Measurements from ENCODE around the gene HBG1.

HBG1 gene

DNA sequence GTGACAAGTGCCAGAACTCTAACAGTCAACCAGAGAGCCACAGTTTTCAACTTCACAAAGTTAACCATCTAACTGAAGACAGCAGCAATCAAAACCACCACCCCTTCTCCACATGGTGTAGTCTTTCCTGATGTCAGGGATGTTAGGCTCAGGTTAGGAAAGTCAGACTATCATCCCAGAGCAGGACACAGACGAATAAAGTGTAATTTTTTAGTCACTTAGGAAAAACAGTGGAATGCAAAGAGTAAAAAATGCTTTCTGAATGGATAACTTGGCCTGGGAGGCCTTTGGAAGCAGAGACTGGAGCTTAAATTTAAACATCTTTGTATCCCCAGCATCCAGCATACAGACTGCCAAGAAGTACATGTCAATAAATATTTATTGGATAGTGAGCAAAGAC lies 36.7 kb upstream of the HBG1 start:
- FAIRE-seq (no peak), DNase-seq (ENCODE audit: insufficient read length) (no peak)
- TF ChIP-seq POLR2AphosphoS5 (IDR thresholded peaks at IDR 0.05; ENCODE audit: low read depth, low read length): no peak
- TF ChIP-seq POLR2A (IDR thresholded peaks at IDR 0.05; ENCODE audit: low read depth, low read length): no peak
- TF ChIP-seq TAF1 (IDR thresholded peaks at IDR 0.05; ENCODE audit: borderline replicate concordance, low read depth, low read length): no peak

DNA sequence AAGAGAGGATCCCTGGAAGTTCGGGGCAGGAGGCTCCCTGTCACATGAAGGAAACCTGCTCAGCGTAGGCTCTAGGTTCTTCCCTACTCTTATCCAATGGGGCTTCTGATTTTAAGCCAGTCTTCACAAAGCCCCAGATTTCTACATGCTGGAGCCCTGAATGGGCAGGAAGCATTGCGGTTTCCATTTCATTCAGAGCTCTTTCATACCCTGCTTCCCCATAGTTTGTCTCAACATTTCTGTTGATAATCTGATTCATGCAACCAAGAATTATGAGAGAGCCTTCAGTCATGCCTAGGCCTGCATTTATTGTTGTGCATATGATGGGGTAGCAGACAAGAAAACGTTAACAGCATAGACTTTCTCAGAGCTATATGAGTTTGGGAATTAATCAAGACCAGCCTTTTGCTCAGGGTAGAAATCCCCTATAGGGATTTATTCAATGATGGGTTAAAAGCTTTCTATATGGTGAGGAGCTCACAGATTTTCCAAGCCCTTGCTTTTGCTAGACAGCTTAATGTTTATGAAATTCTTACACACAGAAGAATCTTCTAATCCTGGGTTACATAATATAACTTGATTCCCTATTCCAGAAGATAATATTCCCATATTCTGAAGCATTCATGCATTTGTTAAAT lies 36.2 kb upstream of the HBG1 start:
- DNase-seq (ENCODE audit: insufficient read length): no peak
- no peak for FAIRE-seq
- TF ChIP-seq POLR2A (IDR thresholded peaks at IDR 0.05; ENCODE audit: low read depth, low read length) (no peak), TAF1 (IDR thresholded peaks at IDR 0.05; ENCODE audit: borderline replicate concordance, low read depth, low read length) (no peak), POLR2AphosphoS5 (IDR thresholded peaks at IDR 0.05; ENCODE audit: low read depth, low read length) (no peak)

DNA sequence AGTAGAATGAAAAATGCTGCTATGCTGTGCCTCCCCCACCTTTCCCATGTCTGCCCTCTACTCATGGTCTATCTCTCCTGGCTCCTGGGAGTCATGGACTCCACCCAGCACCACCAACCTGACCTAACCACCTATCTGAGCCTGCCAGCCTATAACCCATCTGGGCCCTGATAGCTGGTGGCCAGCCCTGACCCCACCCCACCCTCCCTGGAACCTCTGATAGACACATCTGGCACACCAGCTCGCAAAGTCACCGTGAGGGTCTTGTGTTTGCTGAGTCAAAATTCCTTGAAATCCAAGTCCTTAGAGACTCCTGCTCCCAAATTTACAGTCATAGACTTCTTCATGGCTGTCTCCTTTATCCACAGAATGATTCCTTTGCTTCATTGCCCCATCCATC lies 35.0 kb upstream of the HBG1 start:
- TF ChIP-seq POLR2AphosphoS5 (IDR thresholded peaks at IDR 0.05; ENCODE audit: low read depth, low read length) (no peak), TAF1 (IDR thresholded peaks at IDR 0.05; ENCODE audit: borderline replicate concordance, low read depth, low read length) (no peak), POLR2A (IDR thresholded peaks at IDR 0.05; ENCODE audit: low read depth, low read length) (no peak)
- no peak for FAIRE-seq
- no peak for DNase-seq (ENCODE audit: insufficient read length)

DNA sequence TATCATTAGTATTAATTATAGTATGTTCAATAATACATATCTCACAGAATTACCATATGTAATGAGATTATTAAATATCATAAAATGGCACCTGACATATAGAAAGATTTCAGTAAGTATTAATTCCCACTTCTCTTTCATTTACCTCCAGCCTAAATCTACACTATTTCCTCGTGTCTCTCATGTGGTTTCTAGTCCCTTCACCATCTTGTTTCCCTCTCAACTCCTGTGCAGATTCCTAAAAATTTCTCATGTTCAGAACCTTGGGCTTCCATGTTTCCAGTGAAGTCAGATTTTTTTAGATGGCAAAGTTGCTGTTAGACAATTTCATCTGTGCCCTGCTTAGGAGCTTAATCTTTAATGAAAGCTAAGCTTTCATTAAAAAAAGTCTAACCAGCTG lies 34.2 kb upstream of the HBG1 start:
- FAIRE-seq: no peak
- DNase-seq (ENCODE audit: insufficient read length): no peak
- TF ChIP-seq POLR2AphosphoS5 (IDR thresholded peaks at IDR 0.05; ENCODE audit: low read depth, low read length) (no peak), POLR2A (IDR thresholded peaks at IDR 0.05; ENCODE audit: low read depth, low read length) (no peak), TAF1 (IDR thresholded peaks at IDR 0.05; ENCODE audit: borderline replicate concordance, low read depth, low read length) (no peak)

DNA sequence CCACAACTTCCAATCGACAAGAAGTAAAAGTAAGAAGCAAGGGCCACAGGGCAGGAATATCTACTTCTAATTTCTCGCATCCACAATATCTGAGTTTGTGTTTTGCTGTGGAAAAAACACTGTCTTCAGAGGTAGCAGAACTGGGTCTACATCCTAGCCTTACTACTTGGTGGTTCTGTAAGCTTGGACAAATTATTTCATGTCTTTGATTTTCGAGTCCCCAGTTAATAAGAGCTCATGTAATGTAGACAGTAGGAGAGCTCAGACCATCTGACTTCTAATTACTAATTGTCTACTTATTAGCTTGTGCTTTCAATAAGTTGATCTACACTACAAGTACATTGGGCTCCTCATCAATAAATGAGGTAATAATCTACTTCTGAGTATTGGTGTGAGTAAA lies 33.4 kb upstream of the HBG1 start:
- DNase-seq (ENCODE audit: insufficient read length): no peak
- FAIRE-seq: no peak
- TF ChIP-seq POLR2AphosphoS5 (IDR thresholded peaks at IDR 0.05; ENCODE audit: low read depth, low read length) (no peak), POLR2A (IDR thresholded peaks at IDR 0.05; ENCODE audit: low read depth, low read length) (no peak), TAF1 (IDR thresholded peaks at IDR 0.05; ENCODE audit: borderline replicate concordance, low read depth, low read length) (no peak)

DNA sequence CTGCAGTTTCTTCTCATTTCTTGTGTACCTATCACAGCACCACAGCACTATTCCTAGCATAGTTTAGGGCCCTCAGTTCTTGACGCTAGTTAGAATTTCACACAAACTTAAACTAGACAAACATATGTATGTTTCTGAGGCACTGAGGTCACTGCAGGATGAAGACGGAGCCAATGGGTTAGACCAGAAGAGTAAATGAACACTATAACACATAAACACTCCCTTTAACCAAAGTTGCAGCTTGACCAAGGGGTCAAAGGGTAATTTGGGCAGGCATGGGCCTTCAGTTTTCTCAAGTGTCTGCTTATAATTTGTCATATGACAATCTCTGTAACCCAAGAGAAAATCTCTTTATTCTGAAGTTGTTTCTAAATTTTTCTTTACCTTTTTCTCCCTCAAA lies 33.0 kb upstream of the HBG1 start:
- no peak for TF ChIP-seq POLR2A (IDR thresholded peaks at IDR 0.05; ENCODE audit: low read depth, low read length)
- TF ChIP-seq POLR2AphosphoS5 (IDR thresholded peaks at IDR 0.05; ENCODE audit: low read depth, low read length): no peak
- no peak for TF ChIP-seq TAF1 (IDR thresholded peaks at IDR 0.05; ENCODE audit: borderline replicate concordance, low read depth, low read length)
- FAIRE-seq (no peak), DNase-seq (ENCODE audit: insufficient read length) (no peak)

DNA sequence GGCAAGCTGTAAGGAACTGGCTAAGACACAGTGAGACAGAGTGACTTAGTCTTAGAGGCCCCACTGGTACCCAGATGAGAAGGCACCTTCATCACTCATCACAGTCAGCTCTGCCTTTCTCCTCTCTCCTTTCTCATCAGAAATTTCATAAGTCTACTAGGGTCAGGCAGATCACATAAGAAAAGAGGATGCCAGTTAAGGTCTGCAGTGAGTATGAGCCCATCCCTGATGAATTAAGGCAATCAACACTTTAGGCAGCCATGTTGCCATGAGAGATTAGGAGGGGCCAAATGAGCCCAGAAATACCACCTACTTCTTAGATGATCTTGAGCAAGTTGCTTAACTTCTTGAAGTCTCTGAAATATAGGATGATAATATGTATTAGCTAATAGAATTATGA lies 31.9 kb upstream of the HBG1 start:
- FAIRE-seq: no peak
- TF ChIP-seq TAF1 (IDR thresholded peaks at IDR 0.05; ENCODE audit: borderline replicate concordance, low read depth, low read length) (no peak), POLR2A (IDR thresholded peaks at IDR 0.05; ENCODE audit: low read depth, low read length) (no peak), POLR2AphosphoS5 (IDR thresholded peaks at IDR 0.05; ENCODE audit: low read depth, low read length) (no peak)
- no peak for DNase-seq (ENCODE audit: insufficient read length)

DNA sequence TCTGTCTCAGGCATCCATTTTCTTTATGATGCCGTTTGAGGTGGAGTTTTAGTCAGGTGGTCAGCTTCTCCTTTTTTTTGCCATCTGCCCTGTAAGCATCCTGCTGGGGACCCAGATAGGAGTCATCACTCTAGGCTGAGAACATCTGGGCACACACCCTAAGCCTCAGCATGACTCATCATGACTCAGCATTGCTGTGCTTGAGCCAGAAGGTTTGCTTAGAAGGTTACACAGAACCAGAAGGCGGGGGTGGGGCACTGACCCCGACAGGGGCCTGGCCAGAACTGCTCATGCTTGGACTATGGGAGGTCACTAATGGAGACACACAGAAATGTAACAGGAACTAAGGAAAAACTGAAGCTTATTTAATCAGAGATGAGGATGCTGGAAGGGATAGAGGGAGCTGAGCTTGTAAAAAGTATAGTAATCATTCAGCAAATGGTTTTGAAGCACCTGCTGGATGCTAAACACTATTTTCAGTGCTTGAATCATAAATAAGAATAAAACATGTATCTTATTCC lies 31.0 kb upstream of the HBG1 start:
- DNase-seq (ENCODE audit: insufficient read length) (peak; percentile 5), FAIRE-seq (peak; percentile 14)
- TF ChIP-seq POLR2AphosphoS5 (IDR thresholded peaks at IDR 0.05; ENCODE audit: low read depth, low read length) (no peak), TAF1 (IDR thresholded peaks at IDR 0.05; ENCODE audit: borderline replicate concordance, low read depth, low read length) (no peak), POLR2A (IDR thresholded peaks at IDR 0.05; ENCODE audit: low read depth, low read length) (no peak)

DNA sequence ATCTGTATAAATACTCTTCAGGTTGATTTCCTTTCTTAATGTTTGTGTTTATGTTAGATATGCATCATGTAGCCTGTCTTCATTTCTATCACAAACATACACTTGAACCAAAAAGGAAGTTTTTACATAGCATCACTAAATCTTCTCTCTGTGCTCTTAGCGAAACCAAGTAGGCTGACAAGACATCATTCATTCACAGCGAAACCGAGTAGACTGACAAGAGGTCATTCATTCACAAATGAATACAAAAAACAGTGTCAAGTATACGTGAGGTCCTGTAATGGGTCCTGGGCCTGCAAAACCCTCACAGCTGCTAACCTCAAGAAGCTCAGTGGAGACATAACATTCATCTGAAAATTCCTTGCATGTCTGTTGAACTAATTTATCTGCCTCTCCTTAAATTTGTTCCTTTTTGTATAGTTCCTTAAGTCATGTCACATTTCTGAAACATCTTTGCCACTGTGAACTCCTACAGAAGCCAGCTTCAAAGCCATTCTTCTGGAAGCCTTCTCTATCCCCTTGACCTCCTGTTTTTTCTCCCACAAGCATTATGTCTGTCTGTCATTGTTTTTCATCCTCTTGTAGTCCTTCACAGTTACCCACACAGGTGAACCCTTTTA lies 29.9 kb upstream of the HBG1 start:
- no peak for DNase-seq (ENCODE audit: insufficient read length)
- FAIRE-seq: peak; percentile 81
- TF ChIP-seq TAF1 (IDR thresholded peaks at IDR 0.05; ENCODE audit: borderline replicate concordance, low read depth, low read length): no peak
- TF ChIP-seq POLR2A (IDR thresholded peaks at IDR 0.05; ENCODE audit: low read depth, low read length): no peak
- no peak for TF ChIP-seq POLR2AphosphoS5 (IDR thresholded peaks at IDR 0.05; ENCODE audit: low read depth, low read length)

DNA sequence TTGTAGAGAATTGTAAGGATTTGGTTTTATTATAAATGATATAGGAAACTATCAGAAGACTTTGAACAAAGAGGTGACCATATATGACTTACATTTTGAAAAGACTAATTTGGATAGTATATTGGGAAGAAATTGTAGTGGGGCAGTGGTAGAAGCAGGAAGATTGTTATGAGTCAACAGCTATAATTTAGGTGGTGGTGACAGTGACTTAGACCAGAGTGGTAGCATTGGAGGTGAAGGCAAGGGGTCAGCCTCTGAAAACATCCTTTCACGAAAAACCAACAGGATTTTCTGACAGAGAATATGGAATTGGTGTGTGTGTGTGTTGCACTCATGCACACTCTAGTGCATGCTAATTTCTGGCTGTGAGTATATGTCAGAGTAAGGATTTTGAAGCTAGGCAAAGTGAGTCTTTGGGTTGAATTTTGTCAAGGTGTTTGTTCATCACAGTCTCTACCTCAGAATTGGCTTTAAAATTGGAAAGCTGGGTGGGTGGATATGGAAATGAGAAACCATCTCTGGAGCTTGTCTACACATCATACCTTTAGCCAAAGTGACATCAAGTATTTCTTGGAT lies 28.2 kb upstream of the HBG1 start:
- DNase-seq (ENCODE audit: insufficient read length): no peak
- peak; percentile 71 for FAIRE-seq
- TF ChIP-seq POLR2A (IDR thresholded peaks at IDR 0.05; ENCODE audit: low read depth, low read length): no peak
- TF ChIP-seq POLR2AphosphoS5 (IDR thresholded peaks at IDR 0.05; ENCODE audit: low read depth, low read length): no peak

DNA sequence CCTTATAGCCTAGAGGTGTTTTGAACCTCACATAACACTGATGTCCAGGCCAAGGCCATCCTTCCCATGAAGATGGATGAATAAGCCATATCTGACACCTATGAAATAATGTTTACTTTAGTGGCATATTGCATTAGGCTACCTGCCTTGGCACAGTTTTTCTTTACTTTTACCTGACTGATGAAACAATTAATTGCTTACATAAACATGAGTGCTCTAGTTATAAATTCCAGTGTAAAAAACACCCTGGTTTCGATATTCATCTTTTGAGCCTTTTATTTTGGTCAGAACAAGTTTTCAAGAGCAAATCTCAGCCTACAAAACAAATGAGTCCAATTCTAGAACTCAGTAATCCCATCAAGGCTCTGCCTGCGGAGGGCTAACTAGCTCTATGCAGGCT lies 27.0 kb upstream of the HBG1 start:
- FAIRE-seq (no peak), DNase-seq (ENCODE audit: insufficient read length) (no peak)
- TF ChIP-seq POLR2A (IDR thresholded peaks at IDR 0.05; ENCODE audit: low read depth, low read length) (no peak), TAF1 (IDR thresholded peaks at IDR 0.05; ENCODE audit: borderline replicate concordance, low read depth, low read length) (no peak), POLR2AphosphoS5 (IDR thresholded peaks at IDR 0.05; ENCODE audit: low read depth, low read length) (no peak)
